IPS-18a (cell line): ENCODE data around the gene RBM43.

ENCODE experiments used
- H3K27ac ChIP-seq: one replicate; pipeline ENCODE4 v1.5.1; 2013; ENCODE audit warnings: low read length
- H3K27me3 ChIP-seq: one replicate; pipeline ENCODE4 v1.6.1; 2013; ENCODE audit warnings: mild to moderate bottlenecking, low read length; ENCODE audit not compliant: control insufficient read depth, insufficient read depth
- H3K36me3 ChIP-seq: one replicate; pipeline ENCODE4 v1.6.1; 2013; ENCODE audit warnings: low read depth, low read length; ENCODE audit not compliant: control insufficient read depth
- H3K4me1 ChIP-seq: one replicate; pipeline ENCODE4 v1.6.1; 2013; ENCODE audit warnings: low read depth, low read length; ENCODE audit not compliant: control insufficient read depth
- H3K4me3 ChIP-seq: one replicate; pipeline ENCODE4 v1.5.1; 2013; ENCODE audit warnings: low read length
- H3K9ac ChIP-seq: one replicate; pipeline ENCODE4 v1.6.1; 2013; ENCODE audit warnings: mild to moderate bottlenecking, low read length, moderate library complexity
- H3K9me3 ChIP-seq: one replicate; pipeline ENCODE4 v1.6.1; 2013; ENCODE audit warnings: low read depth, low read length; ENCODE audit not compliant: control insufficient read depth

Gene RBM43

GRCh38 chr2:151205571-151205970 is 56.1 kb downstream of the RBM43 start:
- Histone ChIP-seq H3K27me3 (no peaks in the 10 kb centered on the region), H3K4me1 (no peaks in the 10 kb centered on the region)

GRCh38 chr2:151204756-151205155 is 56.9 kb downstream of the RBM43 start:
- Histone ChIP-seq H3K36me3 (no peaks in the 10 kb centered on the region), H3K9ac (no peak overlapping the region)

More at GRCh38 chr2:151205571-151205970, 56.1 kb downstream of the RBM43 start:
- Histone ChIP-seq H3K4me3 (no peak overlapping the region), H3K9ac (no peak overlapping the region), H3K9me3 (no peaks in the 10 kb centered on the region), H3K36me3 (no peaks in the 10 kb centered on the region), H3K27ac (no peak overlapping the region)

GRCh38 chr2:151200844-151201243 is 60.8 kb downstream of the RBM43 start:
- no peak overlapping the region for H3K9ac ChIP-seq

More at GRCh38 chr2:151204756-151205155, 56.9 kb downstream of the RBM43 start:
- Histone ChIP-seq H3K4me3 (no peak overlapping the region), H3K27me3 (no peaks in the 10 kb centered on the region), H3K27ac (no peak overlapping the region), H3K4me1 (no peaks in the 10 kb centered on the region), H3K9me3 (no peaks in the 10 kb centered on the region)

GRCh38 chr2:151200277-151200676 is 61.4 kb downstream of the RBM43 start:
- H3K36me3 ChIP-seq: no peaks in the 10 kb centered on the region
- H3K27ac ChIP-seq: no peak overlapping the region
- no peak overlapping the region for H3K4me3 ChIP-seq
- no peaks in the 10 kb centered on the region for H3K4me1 ChIP-seq
- H3K9me3 ChIP-seq: no peaks in the 10 kb centered on the region
- H3K27me3 ChIP-seq: no peaks in the 10 kb centered on the region
- H3K9ac ChIP-seq: no peak overlapping the region

More at GRCh38 chr2:151200844-151201243, 60.8 kb downstream of the RBM43 start:
- Histone ChIP-seq H3K27me3 (no peaks in the 10 kb centered on the region), H3K36me3 (no peaks in the 10 kb centered on the region), H3K9me3 (no peaks in the 10 kb centered on the region), H3K27ac (no peak overlapping the region), H3K4me3 (no peak overlapping the region), H3K4me1 (no peaks in the 10 kb centered on the region)

- H3K4me3 ChIP-seq: no peak overlapping the region
- H3K27me3 ChIP-seq: no peaks in the 10 kb centered on the region
- H3K36me3 ChIP-seq: no peaks in the 10 kb centered on the region
- H3K27ac ChIP-seq: no peak overlapping the region
- no peaks in the 10 kb centered on the region for H3K9me3 ChIP-seq
- no peaks in the 10 kb centered on the region for H3K4me1 ChIP-seq
- no peak overlapping the region for H3K9ac ChIP-seq
These were observed 63.0 kb downstream of the RBM43 start for GRCh38 chr2:151198645-151199044.
